ENCODE data around the gene NTM. TPM values are rescaled to one million over a fixed set of nuclear protein-coding genes. Genes with fewer than 3 reads are reported as not detected.

Gene NTM
- polyA plus RNA-seq, 1 donor from 2014 or later, result 39.4 TPM

- Histone ChIP-seq H3K9me3 (ENCODE audit: low read length) (no peaks in the 10 kb centered on the region), H3K9me2 (ENCODE audit: insufficient read depth, low read length) (no peaks in the 10 kb centered on the region), H3K79me2 (replicated peaks; ENCODE audit: insufficient read depth, low read length) (no peaks in the 10 kb centered on the region), H2AFZ (ENCODE audit: low read depth, low read length) (no peak overlapping the region), H3F3A (ENCODE audit: insufficient read depth, low read length, poor library complexity, severe bottlenecking) (no peaks in the 10 kb centered on the region), H3K27me3 (ENCODE audit: insufficient read depth, low read depth, low read length) (no peaks in the 10 kb centered on the region), H3K9ac (ENCODE audit: low read length) (no peak overlapping the region), H3K4me3 (ENCODE audit: low read length) (no peak overlapping the region), H4K20me1 (ENCODE audit: insufficient read depth) (no peaks in the 10 kb centered on the region), H3K36me3 (ENCODE audit: insufficient read depth, low read length) (no peaks in the 10 kb centered on the region), H3K27ac (ENCODE audit: low read length) (no peak overlapping the region), H3K4me2 (ENCODE audit: low read length) (no peak overlapping the region)
- TF ChIP-seq REST (IDR thresholded peaks at IDR 0.05; ENCODE audit: borderline replicate concordance), result no peak
- no peak for TF ChIP-seq TAF1 (IDR thresholded peaks at IDR 0.05; ENCODE audit: low read depth)
- TF ChIP-seq SMC3 (conservative IDR thresholded peaks at IDR 0.05; ENCODE audit: poor library complexity), result no peak
Measured at GRCh38 chr11:131703311-131703710, 332.9 kb downstream of the NTM start.

GRCh38 chr11:131704682-131705081 is 334.3 kb downstream of the NTM start:
- H3K27ac ChIP-seq (ENCODE audit: low read length), result no peak overlapping the region

More at GRCh38 chr11:131704682-131705081, 334.3 kb downstream of the NTM start:
- H2AFZ ChIP-seq (ENCODE audit: low read depth, low read length), result no peak overlapping the region
- H3K9ac ChIP-seq (ENCODE audit: low read length), result no peak overlapping the region
- H3K36me3 ChIP-seq (ENCODE audit: insufficient read depth, low read length), result no peaks in the 10 kb centered on the region
- no peak overlapping the region for H3K4me2 ChIP-seq (ENCODE audit: low read length)
- no peaks in the 10 kb centered on the region for H3K9me2 ChIP-seq (ENCODE audit: insufficient read depth, low read length)
- H3K27me3 ChIP-seq (ENCODE audit: insufficient read depth, low read depth, low read length), result no peaks in the 10 kb centered on the region
- no peaks in the 10 kb centered on the region for H4K20me1 ChIP-seq (ENCODE audit: insufficient read depth)
- no peak for TF ChIP-seq CTCF (IDR thresholded peaks at IDR 0.05; ENCODE audit: poor library complexity, severe bottlenecking)
- no peak for TF ChIP-seq EP300 (conservative IDR thresholded peaks at IDR 0.05; ENCODE audit: poor library complexity, severe bottlenecking)
- TF ChIP-seq SMC3 (conservative IDR thresholded peaks at IDR 0.05; ENCODE audit: poor library complexity), result no peak
- no peak for TF ChIP-seq EZH2 (IDR thresholded peaks at IDR 0.05; ENCODE audit: borderline replicate concordance, insufficient read depth, low read length, poor library complexity, severe bottlenecking)
- TF ChIP-seq TAF1 (IDR thresholded peaks at IDR 0.05; ENCODE audit: low read depth), result no peak
- no peak for TF ChIP-seq REST (IDR thresholded peaks at IDR 0.05; ENCODE audit: borderline replicate concordance)
- no peak for TF ChIP-seq RAD21 (conservative IDR thresholded peaks at IDR 0.05)
- no peak for TF ChIP-seq MXI1 (conservative IDR thresholded peaks at IDR 0.05; ENCODE audit: poor library complexity, severe bottlenecking)
- TF ChIP-seq POLR2AphosphoS5 (IDR thresholded peaks at IDR 0.05), result no peak
- H3K9me3 ChIP-seq (ENCODE audit: low read length), result no peaks in the 10 kb centered on the region
- no peak overlapping the region for H3K4me3 ChIP-seq (ENCODE audit: low read length)
- no peaks in the 10 kb centered on the region for H3K79me2 ChIP-seq (replicated peaks; ENCODE audit: insufficient read depth, low read length)
- no peaks in the 10 kb centered on the region for H3F3A ChIP-seq (ENCODE audit: insufficient read depth, low read length, poor library complexity, severe bottlenecking)

Measured in neural cell (in vitro differentiated cells).